Cardiac fibroblast (primary cell): Measurements from ENCODE around the gene CRYZL1.

Experiments used
- DNase-seq, 2 donors: peaks; one replicate each; pipeline versions ENCODE4 v3.0.0 to v3.0.0-alpha.2; 2010; ENCODE audit warnings: low read depth in 2 of 2
- H3K4me3 ChIP-seq, 2 donors: replicated peaks in 1 of 2; 1 replicate in 1 of 2; 2 replicates in 1 of 2; pipeline ENCODE4 v1.5.1; 2011; ENCODE audit warnings: low read depth in 2 of 2, low read length in 2 of 2, mild to moderate bottlenecking in 2 of 2, moderate library complexity in 1 of 2
- CTCF ChIP-seq: IDR thresholded peaks from one replicate; pipeline ENCODE4 v1.5.1; 2011; ENCODE audit warnings: low read depth, mild to moderate bottlenecking, low read length, inconsistent platforms

CRYZL1 gene

GRCh38 chr21:33557447-33557846 lies 84.1 kb downstream of the CRYZL1 start:
- TF ChIP-seq CTCF, result no peak
- H3K4me3 ChIP-seq, result no peak overlapping the region
- no peak for DNase-seq

- DNase-seq, result no peak
- no peak for TF ChIP-seq CTCF
- no peak overlapping the region for H3K4me3 ChIP-seq
Observed at GRCh38 chr21:33554982-33555344, 86.6 kb downstream of the CRYZL1 start.

- no peak for TF ChIP-seq CTCF
- no peak overlapping the region for H3K4me3 ChIP-seq
Observed at GRCh38 chr21:33554236-33554981, 87.1 kb downstream of the CRYZL1 start.

GRCh38 chr21:33552999-33553598 lies 88.4 kb downstream of the CRYZL1 start:
- no peak overlapping the region for H3K4me3 ChIP-seq
- no peak for TF ChIP-seq CTCF
- DNase-seq, result no peak

More at GRCh38 chr21:33554236-33554981, 87.1 kb downstream of the CRYZL1 start:
- no peak for DNase-seq

GRCh38 chr21:33552093-33552998 lies 89.2 kb downstream of the CRYZL1 start:
- no peak for TF ChIP-seq CTCF
- DNase-seq, result no peak
- no peak overlapping the region for H3K4me3 ChIP-seq

GRCh38 chr21:33551664-33552063 lies 89.9 kb downstream of the CRYZL1 start:
- no peak overlapping the region for H3K4me3 ChIP-seq
- no peak for TF ChIP-seq CTCF
- no peak for DNase-seq
